HepG2 (cell line): Measurements from ENCODE around the gene TRIO. TPM values are rescaled to one million over a fixed set of nuclear protein-coding genes. Genes with fewer than 3 reads are reported as not detected.

Source experiments
- ATAC-seq: fragments of 200-7000 bp; cut with Tn5 transposase; 3 replicates; pipeline ENCODE4 v1.9.1; 2020; ENCODE audit warnings: mild to moderate bottlenecking, moderate library complexity
- BruUV-seq: library from RNA; stranded (reverse); fragments of 400-500 nt; replicated peaks from 2 replicates; lab custom pipeline; 2021; lab: Mats Ljungman, UMichigan
- CTCF ChIA-PET: fragments of 300-600 bp; formaldehyde crosslinking; extraction: SDS; loops from one replicate; lab custom pipeline; 2021; ENCODE audit warnings: low total read pairs, inconsistent platforms, low intra/inter-chr PET ratio; lab: Yijun Ruan, JAX
- POLR2A ChIA-PET: fragments of 350-600 bp; sonication (Branson Sonifier 250); formaldehyde crosslinking; loops from one replicate; lab custom pipeline; 2020; ENCODE audit warnings: antibody characterized with exemption, inconsistent platforms; lab: Yijun Ruan, JAX
- DNase-seq: peaks from one replicate; pipeline ENCODE4 v3.0.0-alpha.2; 2015; ENCODE audit warnings: low spot score
- FAIRE-seq: peaks from 3 replicates; lab custom pipeline; 2011; peaks lifted over from hg19 to GRCh38; lab: Jason Lieb, UNC
- H2AFZ ChIP-seq: one replicate; pipeline ENCODE4 v1.6.1; 2011; ENCODE audit warnings: low read length, inconsistent platforms
- H3K27ac ChIP-seq: fragments of 300-600 bp; 3 replicates; pipeline ENCODE4 v1.8.0; 2011; ENCODE audit warnings: mixed run types, mild to moderate bottlenecking, mixed read lengths, low read length, inconsistent platforms; ENCODE audit not compliant: insufficient read depth; ENCODE audit errors: extremely low read length
- H3K27me3 ChIP-seq, 2 experiments: fragments of 200-600 bp in 1 of 2; 2 replicates in 1 of 2; 3 replicates in 1 of 2; pipeline versions ENCODE4 v1.6.0 to v1.8.0; 2011; ENCODE audit warnings: low read length in 2 of 2, mild to moderate bottlenecking in 2 of 2, moderate library complexity in 2 of 2, inconsistent platforms in 1 of 2; ENCODE audit not compliant: insufficient read depth in 2 of 2, control insufficient read depth in 1 of 2
- H3K36me3 ChIP-seq, 2 experiments: fragments of 200-600 bp in 1 of 2; replicated peaks in 1 of 2; 2 replicates in 1 of 2; 3 replicates in 1 of 2; pipeline versions ENCODE4 v1.5.1 to v1.8.0; 2011; ENCODE audit warnings: low read length in 2 of 2, inconsistent platforms in 1 of 2; ENCODE audit not compliant: insufficient read depth in 2 of 2, control insufficient read depth in 1 of 2
- H3K4me1 ChIP-seq: 2 replicates; pipeline ENCODE4 v1.5.1; 2012; ENCODE audit warnings: low read length, inconsistent platforms; ENCODE audit not compliant: insufficient read depth
- H3K4me2 ChIP-seq: 2 replicates; pipeline ENCODE4 v1.6.0; 2011; ENCODE audit warnings: low read depth, low read length, inconsistent platforms
- H3K4me3 ChIP-seq, 3 experiments: fragments of 200-600 bp in 1 of 3; sonication (generic), shearing (Covaris generic) in 1 of 3; replicated peaks in 1 of 3; 2 replicates each; pipeline ENCODE4 v1.5.1; 2011 to 2016; ENCODE audit warnings: low read length in 3 of 3, inconsistent platforms in 2 of 3, low read depth in 2 of 3, mild to moderate bottlenecking in 2 of 3, control low read depth in 1 of 3, mixed read lengths in 1 of 3; ENCODE audit not compliant: insufficient read depth in 1 of 3
- H3K79me2 ChIP-seq: one replicate; pipeline ENCODE4 v1.6.1; 2011; ENCODE audit warnings: low read length, inconsistent platforms; ENCODE audit not compliant: insufficient read depth
- H3K9ac ChIP-seq: 2 replicates; pipeline ENCODE4 v1.6.0; 2011; ENCODE audit warnings: mild to moderate bottlenecking, low read depth, low read length, inconsistent platforms; ENCODE audit not compliant: insufficient read depth
- H3K9me3 ChIP-seq: 2 replicates; pipeline ENCODE4 v1.5.1; 2012; ENCODE audit warnings: mild to moderate bottlenecking, low read length
- H4K20me1 ChIP-seq: 2 replicates; pipeline ENCODE4 v1.6.0; 2011; ENCODE audit warnings: inconsistent platforms, mild to moderate bottlenecking, low read length, moderate library complexity; ENCODE audit not compliant: insufficient read depth
- CC2D1A ChIP-seq: sonication (generic); formaldehyde crosslinking; IDR thresholded peaks from 2 replicates; pipeline ENCODE4 v1.8.1; 2023; ENCODE audit warnings: mild to moderate bottlenecking, missing genetic modification reagents
- GPN1 ChIP-seq: sonication (generic); formaldehyde crosslinking; IDR thresholded peaks from 2 replicates; pipeline ENCODE4 v1.5.1; 2020; ENCODE audit warnings: missing genetic modification reagents, borderline replicate concordance
- KAT8 ChIP-seq: IDR thresholded peaks from 2 replicates; pipeline ENCODE4 v1.6.1; 2016; ENCODE audit warnings: missing genetic modification reagents, missing compliant biosample characterization
- MED13 ChIP-seq: sonication (generic); formaldehyde crosslinking; IDR thresholded peaks from 2 replicates; pipeline ENCODE4 v1.5.0; 2020; ENCODE audit warnings: missing genetic modification reagents
- RAD51 ChIP-seq: fragments of 450-650 bp; IDR thresholded peaks from 2 replicates; pipeline ENCODE4 v1.6.1; 2016; ENCODE audit warnings: borderline replicate concordance
- RELA ChIP-seq: sonication (generic); formaldehyde crosslinking; IDR thresholded peaks from 2 replicates; pipeline ENCODE4 v1.4.0; 2020; ENCODE audit warnings: missing genetic modification reagents
- RFX3 ChIP-seq: IDR thresholded peaks from 2 replicates; pipeline ENCODE4 v1.6.1; 2016; ENCODE audit warnings: missing biosample characterization, missing genetic modification reagents
- TOE1 ChIP-seq: sonication (generic); formaldehyde crosslinking; IDR thresholded peaks from 2 replicates; pipeline ENCODE4 v1.4.0; 2020; ENCODE audit warnings: mild to moderate bottlenecking, missing genetic modification reagents
- ZNF598 ChIP-seq: sonication (generic); formaldehyde crosslinking; IDR thresholded peaks from 2 replicates; pipeline ENCODE4 v1.5.1; 2020; ENCODE audit warnings: mild to moderate bottlenecking, missing genetic modification reagents, borderline replicate concordance
- WGBS: methylation state at CpG from one replicate; pipeline ENCODE4 v1.1.6; 2017; ENCODE audit warnings: low lambda C conversion rate; 5-methylcytosine and 5-hydroxymethylcytosine counted together
- in situ Hi-C: cut with HindIII; loops from 2 replicates; pipeline ENCODE4 v1.10.0; 2017; ENCODE audit warnings: low pct_unique_long_range_greater_than_20kb; ENCODE audit not compliant: extremely low pct_ligation_motif_present
- intact Hi-C: fragments of 100-400 bp; cut with micrococcal nuclease; formaldehyde crosslinking; loops from one replicate; pipeline ENCODE4 v1.10.0; 2022; ENCODE audit not compliant: unreplicated experiment
- polyA plus RNA-seq, 8 experiments: library from polyadenylated mRNA; depleted of rRNA in 3 of 8; stranded (reverse) in 7 of 8; unstranded in 1 of 8; fragments of >200 nt; fragmentation: Illumina TruSeq in 4 of 8; extraction: Trizol in 4 of 8; gene quantifications; 2 replicates each; pipeline versions ENCODE4 v1.2.1 to v1.2.3, GENCODE V29; 2011 to 2016; ENCODE audit warnings: low read depth in 4 of 8, missing spikeins in 1 of 8, mixed read lengths in 1 of 8; ENCODE audit not compliant: insufficient read depth in 1 of 8
- total RNA-seq, 5 experiments: library from RNA; depleted of rRNA; stranded (reverse); fragments of >200 nt; fragmentation: Illumina TruSeq; extraction: Trizol; gene quantifications; 2 replicates each; pipeline ENCODE4 v1.2.3, GENCODE V29; 2016; ENCODE audit warnings: low read depth in 1 of 5
- TF ChIP-seq, protein P1 (sequence below): sonication (generic); formaldehyde crosslinking; IDR thresholded peaks from 2 replicates; pipeline ENCODE4 v1.4.0; 2020; ENCODE audit warnings: missing genetic modification reagents, borderline replicate concordance
- TF ChIP-seq, protein P2 (sequence below): IDR thresholded peaks from 2 replicates; pipeline ENCODE4 v1.6.1; 2012; ENCODE audit warnings: low read length, improper control_type of control experiment
- TF ChIP-seq, protein P3 (sequence below): IDR thresholded peaks from 2 replicates; pipeline ENCODE4 v1.6.1; 2016; ENCODE audit warnings: missing biosample characterization, missing genetic modification reagents, low read depth

Gene TRIO
- total and polyA plus RNA-seq, 2 of the 13 experiments (the other 11 are each of a cell fraction or from before 2014, with no cell fraction given), result 45.2 to 45.9 TPM

DNA sequence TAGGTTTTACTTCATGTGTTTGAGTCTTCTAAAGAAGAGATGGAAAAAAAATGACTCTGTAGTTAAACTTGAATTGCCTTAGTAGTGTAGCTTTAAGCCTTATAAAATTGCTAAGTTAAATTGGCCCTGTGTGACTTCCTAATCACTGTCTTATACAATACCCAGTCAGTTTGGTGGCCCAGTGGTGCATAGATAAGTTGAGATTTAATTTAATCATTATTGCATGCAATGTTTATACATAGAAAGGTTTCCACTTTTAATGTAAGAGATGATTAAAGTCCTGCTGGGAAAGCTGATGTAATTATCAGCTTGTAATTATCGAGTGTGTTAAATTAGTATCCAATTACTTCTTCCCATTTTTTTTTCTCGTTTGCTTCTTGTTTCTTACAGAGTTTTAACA lies 187.1 kb downstream of the TRIO start:
- Histone ChIP-seq H4K20me1 (no peaks in the 10 kb centered on the region), H2AFZ (no peak overlapping the region), H3K36me3 (peaks cover 17 to 52% of the 10 kb centered on the region in 2 experiments; a peak in 4 of 5 replicates), H3K27me3 (no peaks in the 10 kb centered on the region), H3K4me2 (no peak overlapping the region), H3K9ac (no peak overlapping the region), H3K27ac (no peak overlapping the region), H3K9me3 (no peaks in the 10 kb centered on the region), H3K79me2 (no peaks in the 10 kb centered on the region), H3K4me3 (no peak overlapping the region), H3K4me1 (no peaks in the 10 kb centered on the region)
- no peak for ATAC-seq
- in situ Hi-C loops, result no loop called here
- no peak for DNase-seq
- FAIRE-seq, result no peak
- no TSS peak for BruUV-seq
- CTCF ChIA-PET, result no interaction called here
- TF ChIP-seq RFX3 (CRISPR knock-in tag) (no peak), MED13 (CRISPR knock-in tag) (no peak), RELA (CRISPR knock-in tag) (no peak), TOE1 (CRISPR knock-in tag) (no peak), KAT8 (CRISPR knock-in tag) (no peak), RAD51 (no peak), CC2D1A (CRISPR knock-in tag) (no peak), GPN1 (CRISPR knock-in tag) (no peak), ZNF598 (CRISPR knock-in tag) (no peak)
- TF ChIP-seq, protein P1, sequence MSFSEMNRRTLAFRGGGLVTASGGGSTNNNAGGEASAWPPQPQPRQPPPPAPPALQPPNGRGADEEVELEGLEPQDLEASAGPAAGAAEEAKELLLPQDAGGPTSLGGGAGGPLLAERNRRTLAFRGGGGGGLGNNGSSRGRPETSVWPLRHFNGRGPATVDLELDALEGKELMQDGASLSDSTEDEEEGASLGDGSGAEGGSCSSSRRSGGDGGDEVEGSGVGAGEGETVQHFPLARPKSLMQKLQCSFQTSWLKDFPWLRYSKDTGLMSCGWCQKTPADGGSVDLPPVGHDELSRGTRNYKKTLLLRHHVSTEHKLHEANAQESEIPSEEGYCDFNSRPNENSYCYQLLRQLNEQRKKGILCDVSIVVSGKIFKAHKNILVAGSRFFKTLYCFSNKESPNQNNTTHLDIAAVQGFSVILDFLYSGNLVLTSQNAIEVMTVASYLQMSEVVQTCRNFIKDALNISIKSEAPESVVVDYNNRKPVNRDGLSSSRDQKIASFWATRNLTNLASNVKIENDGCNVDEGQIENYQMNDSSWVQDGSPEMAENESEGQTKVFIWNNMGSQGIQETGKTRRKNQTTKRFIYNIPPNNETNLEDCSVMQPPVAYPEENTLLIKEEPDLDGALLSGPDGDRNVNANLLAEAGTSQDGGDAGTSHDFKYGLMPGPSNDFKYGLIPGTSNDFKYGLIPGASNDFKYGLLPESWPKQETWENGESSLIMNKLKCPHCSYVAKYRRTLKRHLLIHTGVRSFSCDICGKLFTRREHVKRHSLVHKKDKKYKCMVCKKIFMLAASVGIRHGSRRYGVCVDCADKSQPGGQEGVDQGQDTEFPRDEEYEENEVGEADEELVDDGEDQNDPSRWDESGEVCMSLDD (CRISPR knock-in tag), result no peak
- TF ChIP-seq, protein P2, sequence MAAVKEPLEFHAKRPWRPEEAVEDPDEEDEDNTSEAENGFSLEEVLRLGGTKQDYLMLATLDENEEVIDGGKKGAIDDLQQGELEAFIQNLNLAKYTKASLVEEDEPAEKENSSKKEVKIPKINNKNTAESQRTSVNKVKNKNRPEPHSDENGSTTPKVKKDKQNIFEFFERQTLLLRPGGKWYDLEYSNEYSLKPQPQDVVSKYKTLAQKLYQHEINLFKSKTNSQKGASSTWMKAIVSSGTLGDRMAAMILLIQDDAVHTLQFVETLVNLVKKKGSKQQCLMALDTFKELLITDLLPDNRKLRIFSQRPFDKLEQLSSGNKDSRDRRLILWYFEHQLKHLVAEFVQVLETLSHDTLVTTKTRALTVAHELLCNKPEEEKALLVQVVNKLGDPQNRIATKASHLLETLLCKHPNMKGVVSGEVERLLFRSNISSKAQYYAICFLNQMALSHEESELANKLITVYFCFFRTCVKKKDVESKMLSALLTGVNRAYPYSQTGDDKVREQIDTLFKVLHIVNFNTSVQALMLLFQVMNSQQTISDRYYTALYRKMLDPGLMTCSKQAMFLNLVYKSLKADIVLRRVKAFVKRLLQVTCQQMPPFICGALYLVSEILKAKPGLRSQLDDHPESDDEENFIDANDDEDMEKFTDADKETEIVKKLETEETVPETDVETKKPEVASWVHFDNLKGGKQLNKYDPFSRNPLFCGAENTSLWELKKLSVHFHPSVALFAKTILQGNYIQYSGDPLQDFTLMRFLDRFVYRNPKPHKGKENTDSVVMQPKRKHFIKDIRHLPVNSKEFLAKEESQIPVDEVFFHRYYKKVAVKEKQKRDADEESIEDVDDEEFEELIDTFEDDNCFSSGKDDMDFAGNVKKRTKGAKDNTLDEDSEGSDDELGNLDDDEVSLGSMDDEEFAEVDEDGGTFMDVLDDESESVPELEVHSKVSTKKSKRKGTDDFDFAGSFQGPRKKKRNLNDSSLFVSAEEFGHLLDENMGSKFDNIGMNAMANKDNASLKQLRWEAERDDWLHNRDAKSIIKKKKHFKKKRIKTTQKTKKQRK, result no peak
- TF ChIP-seq, protein P3, sequence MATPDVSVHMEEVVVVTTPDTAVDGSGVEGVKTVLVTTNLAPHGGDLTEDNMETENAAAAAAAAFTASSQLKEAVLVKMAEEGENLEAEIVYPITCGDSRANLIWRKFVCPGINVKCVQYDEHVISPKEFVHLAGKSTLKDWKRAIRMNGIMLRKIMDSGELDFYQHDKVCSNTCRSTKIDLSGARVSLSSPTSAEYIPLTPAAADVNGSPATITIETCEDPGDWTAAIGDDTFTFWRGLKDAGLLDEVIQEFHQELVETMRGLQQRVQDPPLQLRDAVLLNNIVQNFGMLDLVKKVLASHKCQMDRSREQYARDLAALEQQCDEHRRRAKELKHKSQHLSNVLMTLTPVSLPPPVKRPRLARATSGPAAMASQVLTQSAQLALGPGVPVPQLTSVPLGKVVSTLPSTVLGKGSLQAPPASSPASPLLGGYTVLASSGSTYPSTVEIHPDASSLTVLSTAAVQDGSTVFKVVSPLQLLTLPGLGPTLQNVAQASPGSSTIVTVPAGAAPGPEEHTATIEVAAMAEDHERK (CRISPR knock-in tag), result no peak
- 93% methylated on average over 2 of the region's 2 CpGs for WGBS
- intact Hi-C loops, result no loop called here
- POLR2A ChIA-PET, result no interaction called here
